HG03520 (cell line): ENCODE results near the gene TLE4.
"Not testable (repeated sequence)": the region's sequence is repeated elsewhere in the genome, so short reads cannot be mapped to it uniquely, and the experiment has no call there.

Experiments
- ATAC-seq: cut with Tn5 transposase; IDR thresholded peaks from one replicate; pipeline ENCODE4 v1.9.1; 2021; ENCODE audit warnings: mild to moderate bottlenecking, moderate library complexity; ENCODE audit not compliant: unreplicated experiment

TLE4 gene

GRCh38 chr9:79709743-79710674 lies 138.2 kb downstream of the TLE4 start:
- ATAC-seq = no peak

GRCh38 chr9:79711874-79712273 lies 140.1 kb downstream of the TLE4 start:
- no peak for ATAC-seq

DNA sequence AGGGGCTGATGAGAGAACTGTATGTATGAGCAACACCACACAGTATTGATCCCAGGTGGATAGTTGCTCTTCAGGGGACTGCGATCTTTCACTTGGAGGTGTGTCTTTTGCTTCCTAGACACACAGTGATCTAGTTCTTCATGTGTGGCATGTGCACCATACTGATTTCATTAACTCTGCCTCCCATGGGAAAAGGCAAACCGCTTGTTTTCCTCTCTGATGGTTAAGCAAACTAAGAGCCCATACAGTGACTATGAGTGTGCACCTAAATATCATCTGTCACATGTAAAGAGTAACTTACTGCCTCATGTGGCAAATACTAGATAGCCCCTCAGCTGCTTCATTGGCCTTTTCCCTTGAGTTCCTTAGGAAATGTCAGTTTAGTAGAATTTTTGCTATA lies 147.3 kb downstream of the TLE4 start:
- no peak for ATAC-seq

DNA sequence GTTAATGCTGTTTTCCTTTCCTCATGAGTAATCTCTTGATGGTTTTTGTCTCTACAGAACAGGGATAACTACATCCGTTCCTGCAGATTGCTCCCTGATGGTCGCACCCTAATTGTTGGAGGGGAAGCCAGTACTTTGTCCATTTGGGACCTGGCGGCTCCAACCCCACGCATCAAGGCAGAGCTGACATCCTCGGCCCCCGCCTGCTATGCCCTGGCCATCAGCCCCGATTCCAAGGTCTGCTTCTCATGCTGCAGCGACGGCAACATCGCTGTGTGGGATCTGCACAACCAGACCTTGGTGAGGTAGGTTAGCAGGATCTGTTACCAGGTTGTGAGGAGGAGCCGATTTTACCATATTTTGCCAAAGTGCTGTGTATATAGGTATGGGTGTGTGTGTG lies 148.2 kb downstream of the TLE4 start:
- ATAC-seq = no peak

DNA sequence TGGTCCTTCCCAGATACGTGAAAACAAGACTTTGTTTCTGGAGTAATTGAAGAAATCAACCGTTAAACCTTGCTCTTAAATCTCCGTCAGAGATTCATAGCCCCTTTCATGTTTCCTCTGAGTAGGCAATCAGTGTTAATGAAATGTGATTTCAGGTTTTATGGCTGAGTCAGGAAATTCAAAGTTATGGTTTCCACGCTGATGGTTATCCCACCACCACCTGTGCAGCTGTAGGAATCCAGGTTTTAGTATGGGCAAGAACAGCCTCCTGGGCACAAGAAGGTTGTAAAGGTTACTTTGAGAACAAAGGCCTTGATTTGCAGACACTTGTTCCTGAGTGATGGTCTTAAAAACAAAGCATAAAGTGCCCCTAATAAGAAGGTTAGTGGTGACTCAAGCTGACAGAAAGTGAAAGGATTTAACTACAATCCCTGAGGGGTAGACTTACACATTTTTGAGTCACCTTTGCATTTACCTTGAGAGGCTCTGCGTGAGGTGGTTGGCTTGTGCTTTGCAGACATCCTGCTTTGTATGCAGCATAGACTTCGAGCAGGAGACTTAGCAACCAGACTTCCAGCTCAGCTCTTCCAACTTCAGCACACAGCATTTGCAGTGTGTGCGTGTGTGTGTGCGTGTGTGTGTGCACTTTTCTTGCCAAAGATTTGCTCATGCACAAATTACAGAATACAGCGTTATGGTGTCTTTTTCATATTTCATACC lies 159.6 kb downstream of the TLE4 start:
- peak; percentile 78 for ATAC-seq

GRCh38 chr9:79735023-79735779 lies 163.4 kb downstream of the TLE4 start:
- ATAC-seq = no peak

DNA sequence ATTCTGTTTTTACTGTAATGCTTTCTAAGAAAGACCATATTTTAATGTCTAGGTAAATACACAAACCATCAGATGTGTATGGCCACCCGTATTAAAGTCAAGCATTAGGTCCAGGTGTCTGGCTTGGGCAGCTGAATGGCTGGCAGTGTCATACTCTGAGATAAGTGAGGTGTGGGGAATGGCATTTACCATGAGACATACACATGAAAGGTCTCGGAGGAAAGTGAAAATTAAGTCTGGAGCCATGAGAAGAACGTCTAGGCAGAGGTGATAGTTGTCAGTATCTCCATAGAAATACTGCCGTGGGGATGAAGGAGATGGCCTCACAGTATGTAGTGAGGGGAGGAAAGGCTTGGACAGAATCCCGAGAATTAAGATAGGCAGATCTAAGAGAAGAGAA lies 164.3 kb downstream of the TLE4 start:
- no peak for ATAC-seq

- no peak for ATAC-seq
These were observed 169.6 kb downstream of the TLE4 start for GRCh38 chr9:79741381-79741780.

DNA sequence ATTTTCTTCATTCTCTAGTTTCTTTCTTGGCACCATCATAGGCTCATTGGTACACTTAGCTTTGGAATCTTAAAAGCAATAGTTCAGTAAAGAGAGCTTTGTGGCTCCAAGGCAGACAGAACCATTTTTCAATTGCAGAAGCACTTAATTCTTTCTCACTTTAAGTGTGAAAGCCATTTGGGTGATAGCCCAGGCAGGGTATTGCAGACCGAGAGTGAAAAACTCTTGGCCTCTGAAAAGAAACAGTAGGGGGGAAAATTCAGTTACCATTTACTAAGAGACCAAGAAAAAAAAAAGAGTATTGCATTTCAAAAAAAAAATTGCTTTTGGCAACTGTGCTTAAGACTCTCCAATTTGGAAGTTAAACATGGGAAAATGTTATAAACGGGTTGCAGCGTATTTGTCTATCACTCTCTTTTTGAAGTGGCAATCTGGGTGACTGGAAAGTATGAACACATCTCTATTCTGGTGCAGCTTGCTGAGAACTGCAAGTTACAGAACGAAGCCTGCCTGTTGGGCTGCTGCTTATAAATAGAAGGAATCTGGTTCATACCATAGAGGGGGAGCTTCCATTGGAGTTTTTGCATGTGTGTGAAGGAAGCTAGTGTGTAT lies 170.5 kb downstream of the TLE4 start:
- no peak for ATAC-seq

DNA sequence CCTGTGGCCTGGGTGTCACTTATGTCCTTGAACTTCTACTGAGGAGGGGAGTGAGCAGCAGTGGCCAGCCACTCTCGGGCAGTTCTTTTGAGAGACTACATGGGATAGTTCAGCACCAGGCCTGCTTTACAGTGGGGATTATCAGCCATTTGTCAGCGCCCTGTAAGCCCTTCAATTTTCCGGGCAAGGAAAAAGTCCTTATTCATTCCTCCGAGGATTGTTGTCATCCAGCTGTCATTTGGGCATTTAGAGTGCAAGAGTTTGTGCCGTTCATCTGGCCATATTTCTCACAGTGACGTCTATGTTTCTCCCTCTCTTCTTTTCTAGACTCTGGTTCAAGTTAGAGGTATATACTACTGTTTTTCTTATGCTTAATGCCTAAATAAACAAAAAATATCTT lies 172.8 kb downstream of the TLE4 start:
- no peak for ATAC-seq

GRCh38 chr9:79745752-79746336 lies 174.1 kb downstream of the TLE4 start:
- no peak for ATAC-seq

- not testable (repeated sequence) for ATAC-seq
These were observed 180.2 kb downstream of the TLE4 start for GRCh38 chr9:79751895-79752466.

- ATAC-seq = no peak
These were observed 184.6 kb downstream of the TLE4 start for GRCh38 chr9:79756414-79756813.

- no peak for ATAC-seq
These were observed 185.3 kb downstream of the TLE4 start for GRCh38 chr9:79757074-79757473.

DNA sequence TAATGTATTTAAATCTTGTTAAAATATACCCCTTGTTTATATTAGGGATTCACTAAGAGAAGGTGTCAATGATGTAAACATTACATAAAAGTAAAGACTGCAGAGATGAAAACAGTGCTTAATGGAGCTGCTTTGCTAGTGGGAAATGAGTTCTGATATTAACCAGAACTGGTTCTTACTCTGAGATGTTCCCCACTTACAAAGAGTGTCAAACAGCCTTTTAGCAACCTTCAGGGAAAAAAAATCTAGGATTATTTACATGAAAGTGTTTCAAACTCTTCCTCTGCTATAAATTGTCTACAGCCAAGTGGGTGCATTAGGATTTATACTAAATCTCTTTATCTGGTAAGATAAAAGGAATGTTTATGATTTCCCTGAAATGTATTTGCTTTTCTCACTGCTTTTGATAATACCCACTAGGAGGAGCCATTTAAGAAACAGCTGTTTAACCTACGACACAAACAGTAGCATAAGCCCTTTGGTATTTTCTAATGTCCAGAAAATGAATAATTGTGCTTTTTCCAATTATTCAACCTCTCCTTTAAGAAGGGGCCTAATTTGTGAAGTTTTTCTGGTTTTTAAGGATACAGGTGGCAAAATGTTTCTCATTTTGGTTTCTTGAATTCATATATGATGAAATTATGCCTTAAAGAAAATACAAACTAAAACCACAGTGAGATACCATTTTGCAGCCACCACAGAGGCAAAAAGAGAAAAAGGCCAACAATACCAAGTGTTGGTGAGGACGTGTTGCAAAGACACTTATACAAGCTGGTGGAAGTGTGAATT lies 186.3 kb downstream of the TLE4 start:
- ATAC-seq = no peak

- no peak for ATAC-seq
These were observed 187.7 kb downstream of the TLE4 start for GRCh38 chr9:79759460-79759859.

- ATAC-seq = no peak
These were observed 190.3 kb downstream of the TLE4 start for GRCh38 chr9:79762070-79762469.

- no peak for ATAC-seq
These were observed 192.0 kb downstream of the TLE4 start for GRCh38 chr9:79763671-79764285.

DNA sequence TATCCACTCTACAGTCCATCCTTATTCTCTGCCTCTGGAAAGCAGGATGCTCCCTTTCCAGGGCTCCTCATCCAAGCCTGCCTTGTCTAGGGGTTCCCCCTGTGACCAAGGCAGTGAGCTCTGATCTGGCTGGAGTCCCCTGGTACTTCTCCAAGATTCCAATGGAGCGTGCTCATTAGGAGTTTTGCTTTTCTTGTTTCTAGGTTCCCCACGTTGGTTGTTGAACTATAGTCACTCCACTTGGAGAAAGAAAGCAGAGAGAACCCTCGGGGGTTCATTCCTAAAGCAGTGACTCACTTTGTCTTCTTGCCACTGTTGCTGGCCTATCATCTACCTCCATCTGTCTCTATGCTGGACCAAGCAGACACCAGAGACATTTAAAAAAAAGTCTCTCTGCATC lies 192.6 kb downstream of the TLE4 start:
- no peak for ATAC-seq
